ENCODE measurements around the gene SVIL.

SVIL gene

GRCh38 chr10:29634764-29635625 is at the start of gene SVIL:
Gene SVIL (minus strand): TSS chr10:29634971. CDS start chr10:29555058, 79,913 bp downstream.
- no peak for DNase-seq (ENCODE audit: low read depth in 2 of 2, low spot score in 1 of 2)

- peak; percentile 15 to 22 for DNase-seq (ENCODE audit: low read depth in 2 of 2, low spot score in 1 of 2)
These were observed 47.1 kb upstream of the SVIL start for GRCh38 chr10:29681676-29682448.

- DNase-seq (ENCODE audit: low read depth in 2 of 2, low spot score in 1 of 2): no peak
These were observed 45.3 kb upstream of the SVIL start for GRCh38 chr10:29680091-29680490.

GRCh38 chr10:29676732-29677131 is 42.0 kb upstream of the SVIL start:
- DNase-seq (ENCODE audit: low read depth in 2 of 2, low spot score in 1 of 2): no peak

- no peak for DNase-seq (ENCODE audit: low read depth in 2 of 2, low spot score in 1 of 2)
These were observed 41.2 kb upstream of the SVIL start for GRCh38 chr10:29675984-29676383.

GRCh38 chr10:29671968-29672367 is 37.2 kb upstream of the SVIL start:
- no peak for DNase-seq (ENCODE audit: low read depth in 2 of 2, low spot score in 1 of 2)

- DNase-seq (ENCODE audit: low read depth in 2 of 2, low spot score in 1 of 2): no peak
These were observed 36.5 kb upstream of the SVIL start for GRCh38 chr10:29671228-29671780.

- no peak for DNase-seq (ENCODE audit: low read depth in 2 of 2, low spot score in 1 of 2)
These were observed 36.0 kb upstream of the SVIL start for GRCh38 chr10:29670761-29671160.

- DNase-seq (ENCODE audit: low read depth in 2 of 2, low spot score in 1 of 2): no peak
These were observed 34.4 kb upstream of the SVIL start for GRCh38 chr10:29669149-29669548.

GRCh38 chr10:29668628-29669027 is 33.9 kb upstream of the SVIL start:
- no peak for DNase-seq (ENCODE audit: low read depth in 2 of 2, low spot score in 1 of 2)

- DNase-seq (ENCODE audit: low read depth in 2 of 2, low spot score in 1 of 2): no peak
These were observed 32.4 kb upstream of the SVIL start for GRCh38 chr10:29667191-29667590.

GRCh38 chr10:29666201-29666600 is 31.4 kb upstream of the SVIL start:
- no peak for DNase-seq (ENCODE audit: low read depth in 2 of 2, low spot score in 1 of 2)

GRCh38 chr10:29663718-29664117 is 28.9 kb upstream of the SVIL start:
- DNase-seq (ENCODE audit: low read depth in 2 of 2, low spot score in 1 of 2): no peak

- DNase-seq (ENCODE audit: low read depth in 2 of 2, low spot score in 1 of 2): peak; percentile 38 to 50
These were observed 24.5 kb upstream of the SVIL start for GRCh38 chr10:29658984-29659965.

GRCh38 chr10:29657719-29658274 is 23.0 kb upstream of the SVIL start:
- no peak for DNase-seq (ENCODE audit: low read depth in 2 of 2, low spot score in 1 of 2)

- DNase-seq (ENCODE audit: low read depth in 2 of 2, low spot score in 1 of 2): no peak
These were observed 21.8 kb upstream of the SVIL start for GRCh38 chr10:29656451-29656992.

GRCh38 chr10:29652192-29652591 is 17.4 kb upstream of the SVIL start:
- no peak for DNase-seq (ENCODE audit: low read depth in 2 of 2, low spot score in 1 of 2)

GRCh38 chr10:29651767-29652166 is 17.0 kb upstream of the SVIL start:
- DNase-seq (ENCODE audit: low read depth in 2 of 2, low spot score in 1 of 2): no peak

- DNase-seq (ENCODE audit: low read depth in 2 of 2, low spot score in 1 of 2): no peak
These were observed 15.8 kb upstream of the SVIL start for GRCh38 chr10:29650552-29650944.
